T-helper 2 cell treated with Interferon-gamma antibody and Interleukin-4, amounts not matched to agents 5 μg/mL and 100 μg/mL, for 36 hours (primary cell): ENCODE results near the gene GM2A.
"Not testable (repeated sequence)": the region's sequence is repeated elsewhere in the genome, so short reads cannot be mapped to it uniquely, and the experiment has no call there.

Experiments
- DNase-seq: peaks from one replicate; pipeline ENCODE4 v3.0.0; 2021; ENCODE audit warnings: low spot score
- H3K27ac Mint-ChIP-seq: one replicate; pipeline ENCODE4 v1.8.0; 2021; ENCODE audit warnings: mild to moderate bottlenecking, mixed read lengths
- H3K27me3 Mint-ChIP-seq: one replicate; pipeline ENCODE4 v1.8.0; 2021; ENCODE audit warnings: low read depth, mixed read lengths
- H3K36me3 Mint-ChIP-seq: one replicate; pipeline ENCODE4 v1.8.0; 2021; ENCODE audit warnings: low read depth, mixed read lengths
- H3K4me1 Mint-ChIP-seq: one replicate; pipeline ENCODE4 v1.8.0; 2021; ENCODE audit warnings: low read depth, mixed read lengths
- H3K4me3 Mint-ChIP-seq: one replicate; pipeline ENCODE4 v1.8.0; 2022; ENCODE audit warnings: mild to moderate bottlenecking, moderate library complexity, mixed read lengths
- H3K9me3 Mint-ChIP-seq: one replicate; pipeline ENCODE4 v1.8.0; 2021; ENCODE audit warnings: mixed read lengths

Gene GM2A

DNA sequence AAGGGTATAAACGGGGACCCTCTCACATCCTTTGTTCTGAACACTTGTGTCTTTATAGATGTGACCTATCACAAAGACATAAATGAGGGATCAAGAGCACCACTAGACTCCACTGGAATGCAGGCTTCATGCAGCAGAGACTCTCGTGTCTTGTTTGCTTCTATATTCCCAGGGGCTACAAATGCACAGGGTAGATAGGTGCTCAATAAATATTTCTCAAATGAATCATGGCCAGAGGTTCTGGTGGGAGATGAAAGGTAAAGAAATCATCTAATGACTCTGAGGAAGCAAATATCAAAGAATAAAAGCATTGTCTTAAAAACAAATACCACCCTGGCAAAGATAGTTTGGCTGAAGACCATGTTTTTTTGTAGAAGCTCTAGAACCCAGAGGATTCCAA, 44.0 kb downstream of the GM2A start:
- Mint-ChIP-seq H3K4me1 (peaks cover 4% of the 10 kb centered on the region), H3K4me3 (no peak overlapping the region), H3K27me3 (peaks cover 14% of the 10 kb centered on the region), H3K9me3 (no peaks in the 10 kb centered on the region), H3K27ac (no peak overlapping the region), H3K36me3 (no peaks in the 10 kb centered on the region)
- DNase-seq = no peak

DNA sequence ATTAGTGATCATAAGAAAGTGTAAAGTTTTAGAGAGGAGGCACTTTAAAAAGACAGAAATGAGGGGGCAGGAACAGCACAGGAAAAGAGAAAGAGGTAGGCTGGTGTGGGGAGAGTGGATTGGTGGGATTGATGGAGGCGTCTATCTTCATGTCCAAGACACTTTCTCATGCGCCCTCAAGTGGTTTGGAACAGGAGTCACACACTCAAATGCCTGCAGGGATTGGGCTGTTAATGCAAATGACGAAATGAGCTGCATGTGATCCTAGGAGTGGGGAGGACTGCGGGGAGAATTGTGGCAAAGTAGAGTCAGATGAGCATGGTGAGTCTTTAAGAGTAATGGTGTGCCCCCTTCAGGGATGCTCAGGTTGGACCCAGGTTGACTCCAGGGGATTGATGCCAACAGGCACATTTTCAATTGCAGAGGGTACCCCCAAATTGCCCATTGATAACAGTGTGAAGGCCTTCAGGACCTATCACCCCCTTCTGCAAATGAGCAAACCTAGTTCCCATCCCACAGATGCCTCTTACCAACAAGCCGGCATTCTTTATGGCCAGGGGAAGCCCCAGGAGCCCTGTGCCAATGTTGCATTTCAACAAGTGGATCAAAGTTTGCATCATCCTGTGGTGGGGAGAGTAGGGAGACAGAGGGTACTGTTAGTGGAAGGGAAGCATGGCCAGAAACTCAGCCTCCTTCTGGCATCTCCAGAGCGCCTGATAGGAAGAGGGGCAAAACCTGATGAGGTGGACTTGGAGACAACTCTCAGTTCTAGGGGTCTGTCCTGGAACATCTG, 45.3 kb downstream of the GM2A start:
- peaks cover 21% of the 10 kb centered on the region for H3K27me3 Mint-ChIP-seq
- no peaks in the 10 kb centered on the region for H3K9me3 Mint-ChIP-seq
- H3K36me3 Mint-ChIP-seq = no peaks in the 10 kb centered on the region
- DNase-seq = no peak
- H3K4me3 Mint-ChIP-seq = no peak overlapping the region
- H3K4me1 Mint-ChIP-seq = peaks cover 4% of the 10 kb centered on the region
- no peak overlapping the region for H3K27ac Mint-ChIP-seq

DNA sequence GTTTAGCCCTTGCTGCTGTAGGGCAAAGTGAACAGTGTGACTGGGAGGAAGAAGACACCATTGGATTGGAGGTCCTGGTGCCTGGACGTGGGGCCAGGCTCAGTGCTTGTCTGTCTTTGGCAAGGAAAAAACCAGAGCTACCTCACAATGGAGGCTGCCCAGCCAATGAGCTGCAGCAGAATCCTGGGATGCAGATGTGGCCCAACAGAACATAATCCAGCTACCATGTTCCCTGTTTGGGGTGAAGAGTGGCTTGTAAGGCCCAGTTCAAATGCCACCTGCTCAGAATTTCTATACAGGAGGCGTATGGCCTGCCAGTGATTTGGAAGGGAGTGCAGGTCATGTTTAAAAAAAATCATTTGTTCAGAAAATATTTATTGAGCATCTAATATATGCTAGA, 50.7 kb downstream of the GM2A start, which contains the start of gene SLC36A3:
SLC36A3 (minus strand) TSS at position 101 of the 400 bp plus-strand sequence. CDS start 412 bp downstream, outside the sequence.
- Mint-ChIP-seq H3K9me3 (no peaks in the 10 kb centered on the region), H3K27me3 (peaks cover 42% of the 10 kb centered on the region), H3K36me3 (no peaks in the 10 kb centered on the region), H3K27ac (no peak within 1 kb of the TSS), H3K4me3 (no peak within 1 kb of the TSS), H3K4me1 (peaks cover 2% of the 10 kb centered on the region)
- DNase-seq = no peak

DNA sequence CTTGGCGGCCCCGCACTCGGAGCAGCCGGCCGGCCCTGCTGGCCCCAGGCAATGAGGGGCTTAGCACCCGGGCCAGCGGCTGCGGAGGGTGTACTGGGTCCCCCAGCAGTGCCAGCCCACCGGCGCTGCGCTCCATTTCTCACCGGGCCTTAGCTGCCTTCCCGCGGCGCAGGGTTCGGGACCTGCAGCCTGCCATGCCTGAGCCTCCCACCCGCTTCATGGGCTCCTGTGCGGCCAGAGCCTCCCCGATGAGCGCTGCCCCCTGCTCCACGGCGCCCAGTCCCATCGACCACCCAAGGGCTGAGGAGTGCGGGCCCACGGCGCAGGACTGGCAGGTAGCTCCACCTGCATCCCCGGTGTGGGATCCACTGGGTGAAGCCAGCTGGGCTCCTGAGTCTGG, 56.3 kb downstream of the GM2A start:
- H3K27me3 Mint-ChIP-seq = peaks cover 22% of the 10 kb centered on the region
- H3K36me3 Mint-ChIP-seq, DNase-seq, H3K4me1 Mint-ChIP-seq, H3K9me3 Mint-ChIP-seq, H3K4me3 Mint-ChIP-seq, H3K27ac Mint-ChIP-seq: not testable (repeated sequence)

DNA sequence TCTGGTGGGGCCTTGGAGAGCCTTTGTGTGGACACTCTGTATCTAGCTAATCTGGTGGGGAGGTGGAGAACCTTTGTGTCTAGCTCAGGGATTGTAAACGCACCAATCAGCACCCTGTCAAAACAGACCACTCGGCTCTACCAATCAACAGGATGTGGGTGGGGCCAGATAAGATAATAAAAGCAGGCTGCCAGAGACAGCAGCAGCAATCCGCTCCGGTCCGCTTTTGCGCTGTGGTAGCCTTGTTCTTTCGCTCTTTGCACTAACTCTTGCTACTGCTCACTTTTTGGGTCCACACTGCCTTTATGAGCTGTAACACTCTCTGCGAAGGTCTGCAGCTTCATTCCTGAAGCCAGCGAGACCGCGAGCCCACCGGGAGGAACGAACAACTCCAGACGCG, 56.8 kb downstream of the GM2A start:
- H3K36me3 Mint-ChIP-seq, H3K9me3 Mint-ChIP-seq, H3K27ac Mint-ChIP-seq, H3K4me1 Mint-ChIP-seq, H3K4me3 Mint-ChIP-seq, DNase-seq: not testable (repeated sequence)
- H3K27me3 Mint-ChIP-seq = peaks cover 22% of the 10 kb centered on the region

DNA sequence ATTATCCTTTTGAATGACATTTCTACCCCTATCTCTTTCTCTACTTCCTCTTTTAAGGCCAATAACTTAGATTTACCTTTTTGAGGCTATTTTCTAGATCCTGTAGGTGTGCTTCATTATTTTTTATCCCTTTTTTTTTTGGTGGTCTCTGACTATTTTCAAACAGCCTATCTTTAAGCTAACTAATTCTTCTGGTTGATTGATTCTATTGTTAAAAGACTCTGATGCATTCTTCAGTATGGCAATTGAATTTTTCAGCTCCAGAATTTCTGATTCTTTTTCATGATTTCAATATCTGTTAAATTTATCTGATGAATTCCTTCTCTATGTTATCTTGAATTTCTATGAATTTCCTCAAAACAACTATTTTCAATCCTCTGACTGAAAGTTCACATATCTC, 57.9 kb downstream of the GM2A start:
- H3K36me3 Mint-ChIP-seq = no peaks in the 10 kb centered on the region
- peaks cover 9% of the 10 kb centered on the region for H3K9me3 Mint-ChIP-seq
- H3K27me3 Mint-ChIP-seq = peaks cover 20% of the 10 kb centered on the region
- H3K4me3 Mint-ChIP-seq = no peak overlapping the region
- no peak overlapping the region for H3K27ac Mint-ChIP-seq
- peaks cover 2% of the 10 kb centered on the region for H3K4me1 Mint-ChIP-seq
- DNase-seq = no peak

DNA sequence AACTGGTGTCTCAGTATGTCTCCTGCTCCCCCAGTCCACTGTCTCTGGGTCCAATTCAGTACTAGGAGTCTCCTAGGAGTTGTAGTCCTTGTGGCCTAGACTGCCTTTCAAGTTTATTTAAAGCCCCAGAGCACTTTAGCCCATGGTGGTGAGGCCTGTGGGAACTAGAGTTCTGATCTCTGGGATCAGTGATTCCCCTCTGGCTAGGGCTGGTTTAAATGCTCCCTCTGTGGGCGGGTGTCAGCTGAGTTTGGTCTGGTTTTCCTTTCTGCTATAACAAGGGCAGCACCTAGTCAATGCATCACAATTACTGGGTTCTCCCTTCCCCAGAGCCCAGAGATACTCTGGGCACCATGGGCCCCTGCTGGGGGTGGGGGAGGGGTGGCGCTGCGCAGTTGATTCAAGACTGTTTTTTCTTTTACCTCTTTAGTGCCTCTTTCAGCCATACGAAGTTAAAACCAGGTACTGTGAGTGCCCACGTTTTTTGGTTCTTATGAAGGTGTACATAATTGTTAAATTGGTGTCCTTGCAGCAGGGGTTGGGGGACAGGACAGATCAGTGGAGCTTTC, 59.9 kb downstream of the GM2A start:
- peaks cover 9% of the 10 kb centered on the region for H3K9me3 Mint-ChIP-seq
- no peak overlapping the region for H3K4me3 Mint-ChIP-seq
- H3K4me1 Mint-ChIP-seq = peaks cover 2% of the 10 kb centered on the region
- no peak overlapping the region for H3K27ac Mint-ChIP-seq
- no peaks in the 10 kb centered on the region for H3K36me3 Mint-ChIP-seq
- DNase-seq = no peak
- H3K27me3 Mint-ChIP-seq = peaks cover 13% of the 10 kb centered on the region

DNA sequence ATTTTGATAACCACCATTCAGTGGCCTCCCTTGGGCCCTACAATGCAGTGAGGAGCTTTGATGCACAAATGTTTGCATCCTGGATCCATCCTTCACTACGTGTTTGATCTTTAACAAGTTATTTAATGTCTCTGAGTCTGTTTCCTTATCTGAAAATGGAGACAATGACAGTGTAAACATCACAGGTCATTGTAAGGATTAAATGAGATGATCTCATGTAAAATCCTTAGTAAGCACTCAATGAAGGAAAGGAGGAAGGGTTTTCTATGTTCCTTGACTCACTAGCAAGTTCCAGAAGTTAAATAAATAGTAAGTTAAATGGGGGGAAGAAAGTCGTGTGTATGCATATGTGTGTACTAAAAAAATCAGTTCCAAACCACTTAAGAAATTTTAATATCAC, 60.4 kb downstream of the GM2A start:
- Mint-ChIP-seq H3K27me3 (peaks cover 10% of the 10 kb centered on the region), H3K27ac (no peak overlapping the region), H3K4me1 (peaks cover 1% of the 10 kb centered on the region), H3K9me3 (peaks cover 9% of the 10 kb centered on the region), H3K36me3 (no peaks in the 10 kb centered on the region), H3K4me3 (no peak overlapping the region)
- DNase-seq = no peak

DNA sequence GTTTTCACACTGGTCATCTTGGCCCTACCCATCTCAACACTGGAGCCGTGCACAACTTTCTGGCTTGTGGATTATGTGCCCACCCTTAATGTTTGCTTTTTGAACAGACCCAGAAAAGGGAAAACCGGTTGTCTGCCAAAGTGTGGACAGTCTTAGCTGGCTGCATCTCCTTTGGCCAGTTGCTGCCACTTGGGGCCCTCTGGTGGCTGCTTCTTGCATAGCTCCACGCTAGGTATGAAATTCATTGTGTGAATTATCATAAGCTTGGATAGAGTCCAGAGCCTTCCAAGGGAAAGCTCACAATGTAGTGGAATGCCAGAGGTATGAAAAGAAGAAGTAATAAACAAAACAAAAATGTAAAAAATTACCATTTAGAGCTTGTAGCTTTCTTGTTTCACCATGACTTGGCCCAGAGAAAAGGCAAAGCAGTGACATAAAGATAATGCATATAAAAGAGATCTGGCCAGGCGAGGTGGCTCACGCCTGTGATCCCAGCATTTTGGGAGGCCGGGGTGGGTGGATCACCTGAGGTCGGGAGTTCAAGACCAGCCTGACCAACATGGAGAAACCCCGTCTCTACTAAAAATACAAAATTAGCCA, 63.1 kb downstream of the GM2A start:
- no peak overlapping the region for H3K4me3 Mint-ChIP-seq
- peaks cover 20% of the 10 kb centered on the region for H3K27me3 Mint-ChIP-seq
- no peaks in the 10 kb centered on the region for H3K36me3 Mint-ChIP-seq
- H3K9me3 Mint-ChIP-seq = peaks cover 4% of the 10 kb centered on the region
- no peaks in the 10 kb centered on the region for H3K4me1 Mint-ChIP-seq
- peak; percentile 19 for DNase-seq
- H3K27ac Mint-ChIP-seq = no peak overlapping the region

DNA sequence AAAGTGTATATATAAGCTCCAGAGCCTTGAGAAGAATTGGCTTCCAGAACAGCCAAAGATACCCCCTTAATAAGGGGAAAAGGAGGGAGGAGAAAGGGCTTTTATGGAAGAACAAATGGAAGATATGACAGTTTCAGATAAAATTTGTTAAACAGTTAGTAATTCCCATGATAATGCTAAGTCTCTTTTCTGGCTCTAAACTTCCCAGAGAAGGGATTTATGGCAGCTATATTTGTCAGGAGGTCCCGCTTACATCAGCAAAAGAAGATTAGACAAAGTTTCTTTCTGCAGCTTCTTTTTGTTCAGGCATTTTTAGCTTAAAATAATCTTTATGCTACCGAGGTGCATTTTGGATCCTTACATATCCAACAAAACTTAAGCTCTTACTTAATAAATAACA, 64.9 kb downstream of the GM2A start:
- Mint-ChIP-seq H3K9me3 (no peaks in the 10 kb centered on the region), H3K4me3 (no peak overlapping the region), H3K36me3 (no peaks in the 10 kb centered on the region), H3K27me3 (peaks cover 20% of the 10 kb centered on the region), H3K4me1 (no peaks in the 10 kb centered on the region), H3K27ac (no peak overlapping the region)
- no peak for DNase-seq

DNA sequence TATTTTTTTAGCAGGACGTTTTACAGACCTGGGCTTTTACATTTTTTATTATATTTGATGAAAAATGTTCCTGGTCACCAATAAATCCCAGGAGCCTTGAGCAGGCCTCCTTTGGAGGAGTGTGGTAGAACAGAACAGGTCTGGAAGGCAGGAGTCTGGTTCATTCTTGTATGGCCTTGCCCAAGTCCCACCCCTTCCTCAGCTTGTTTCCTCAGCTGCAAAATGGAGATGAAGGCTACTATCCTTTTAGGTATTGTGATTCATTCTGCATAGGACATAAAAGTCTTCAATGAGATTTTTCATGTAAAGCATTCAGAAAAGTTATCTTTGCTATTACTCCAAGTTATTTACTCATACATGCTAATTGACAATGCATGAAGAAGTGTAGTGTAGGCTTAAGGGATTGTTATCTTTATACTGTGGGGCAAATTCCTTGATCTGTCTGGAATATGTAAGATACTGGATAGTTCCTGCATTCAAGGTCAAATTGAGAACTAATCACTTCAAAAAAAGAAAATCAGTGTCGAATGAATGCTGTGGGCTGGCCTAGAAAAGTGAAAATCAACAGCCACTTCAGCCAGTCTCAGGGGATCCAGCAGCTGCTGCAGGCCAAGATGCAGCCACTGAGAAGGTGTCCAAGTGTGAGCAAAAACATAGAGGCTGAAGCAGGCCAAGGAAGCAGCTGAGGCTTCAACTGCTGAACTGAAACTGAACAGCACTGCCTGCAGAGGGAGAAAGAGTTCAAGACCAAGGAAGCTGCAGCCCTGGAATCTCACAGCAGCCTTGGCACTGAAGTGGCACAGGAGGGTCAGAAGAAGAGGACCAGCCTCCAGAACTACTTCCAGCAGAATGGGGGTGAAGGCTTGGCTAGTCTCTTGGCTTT, 66.1 kb downstream of the GM2A start:
- H3K27me3 Mint-ChIP-seq = peaks cover 20% of the 10 kb centered on the region
- DNase-seq = no peak
- H3K36me3 Mint-ChIP-seq = no peaks in the 10 kb centered on the region
- H3K4me3 Mint-ChIP-seq = no peak overlapping the region
- H3K4me1 Mint-ChIP-seq = no peaks in the 10 kb centered on the region
- no peak overlapping the region for H3K27ac Mint-ChIP-seq
- H3K9me3 Mint-ChIP-seq = no peaks in the 10 kb centered on the region
